Fibroblast of lung (primary cell): ENCODE data around the gene ATP8A2. TPM values are rescaled to one million over a fixed set of nuclear protein-coding genes. Genes with fewer than 3 reads are reported as not detected.

Experiments used
- DNase-seq, 2 donors: peaks; one replicate each; pipeline versions ENCODE4 v3.0.0 to v3.0.0-alpha.2; 2010; ENCODE audit warnings: low read depth in 2 of 2
- H2AFZ ChIP-seq: 2 replicates; pipeline ENCODE4 v1.5.1; 2012; ENCODE audit warnings: low read length, control low read depth, inconsistent platforms
- H3K27ac ChIP-seq: 2 replicates; pipeline ENCODE4 v1.5.1; 2011; ENCODE audit warnings: low read length, control low read depth; ENCODE audit not compliant: insufficient read depth
- H3K27me3 ChIP-seq: 2 replicates; pipeline ENCODE4 v1.5.1; 2011; ENCODE audit warnings: mild to moderate bottlenecking, low read length; ENCODE audit not compliant: control insufficient read depth, insufficient read depth
- H3K36me3 ChIP-seq: 2 replicates; pipeline ENCODE4 v1.5.1; 2011; ENCODE audit warnings: low read length; ENCODE audit not compliant: control insufficient read depth, insufficient read depth
- H3K4me1 ChIP-seq: 2 replicates; pipeline ENCODE4 v1.5.1; 2011; ENCODE audit warnings: low read length; ENCODE audit not compliant: control insufficient read depth, insufficient read depth; ENCODE audit errors: extremely low read depth
- H3K4me2 ChIP-seq: 2 replicates; pipeline ENCODE4 v1.5.1; 2011; ENCODE audit warnings: low read length, control low read depth; ENCODE audit not compliant: insufficient read depth; ENCODE audit errors: extremely low read depth
- H3K4me3 ChIP-seq, 4 experiments: fragments of 200-600 bp in 1 of 4; sonication (generic) in 1 of 4; replicated peaks in 1 of 4; 2 replicates each; pipeline ENCODE4 v1.5.1; 2011 to 2016; ENCODE audit warnings: low read length in 4 of 4, low read depth in 3 of 4, mild to moderate bottlenecking in 3 of 4, control low read depth in 2 of 4, inconsistent platforms in 1 of 4, mixed read lengths in 1 of 4; ENCODE audit not compliant: insufficient read depth in 1 of 4; ENCODE audit errors: control extremely low read depth in 1 of 4
- H3K79me2 ChIP-seq: 2 replicates; pipeline ENCODE4 v1.5.1; 2012; ENCODE audit warnings: mild to moderate bottlenecking, low read length, inconsistent platforms; ENCODE audit not compliant: control insufficient read depth, insufficient read depth
- H3K9ac ChIP-seq: 2 replicates; pipeline ENCODE4 v1.5.1; 2011; ENCODE audit warnings: mild to moderate bottlenecking, low read length, control low read depth; ENCODE audit not compliant: insufficient read depth
- H3K9me3 ChIP-seq: 2 replicates; pipeline ENCODE4 v1.5.1; 2012; ENCODE audit warnings: low read depth, low read length; ENCODE audit not compliant: control insufficient read depth, insufficient read depth
- H4K20me1 ChIP-seq: 2 replicates; pipeline ENCODE4 v1.5.1; 2011; ENCODE audit warnings: low read length; ENCODE audit not compliant: control insufficient read depth, insufficient read depth; ENCODE audit errors: extremely low read depth
- CTCF ChIP-seq, 2 donors: IDR thresholded peaks in 1 of 2; conservative IDR thresholded peaks in 1 of 2; 1 replicate in 1 of 2; 2 replicates in 1 of 2; pipeline ENCODE4 v1.5.1; 2011 to 2012; ENCODE audit warnings: low read length in 2 of 2, control low read depth in 1 of 2, inconsistent platforms in 1 of 2, low read depth in 1 of 2, mild to moderate bottlenecking in 1 of 2
- EZH2 ChIP-seq: IDR thresholded peaks from 2 replicates; pipeline ENCODE4 v1.5.1; 2012; ENCODE audit warnings: low read length, control low read depth, mild to moderate bottlenecking; ENCODE audit errors: missing control alignments
- polyA plus RNA-seq, 2 donors: library from polyadenylated mRNA; depleted of rRNA in 1 of 2; stranded (reverse) in 1 of 2; unstranded in 1 of 2; fragments of >200 nt; gene quantifications; 2 replicates each; pipeline ENCODE4 v1.2.1, GENCODE V29; 2011 to 2012; ENCODE audit warnings: missing spikeins in 1 of 2
- total RNA-seq: library from RNA; depleted of rRNA; stranded (reverse); fragments of >200 nt; gene quantifications from 2 replicates; pipeline ENCODE4 v1.2.1, GENCODE V29; 2014

ATP8A2 gene
- total and polyA plus RNA-seq, 2 donors (not counting 1 experiment from before 2014, with no cell fraction given), result under 0.01 to 0.01 TPM

- H3K9ac ChIP-seq, result no peak overlapping the region
- H3K4me2 ChIP-seq, result no peak overlapping the region
- H2AFZ ChIP-seq, result no peak overlapping the region
- H4K20me1 ChIP-seq, result no peaks in the 10 kb centered on the region
- TF ChIP-seq EZH2 (no peak), CTCF (conservative IDR thresholded peaks at IDR 0.05 in 1 of 2, IDR thresholded peaks at IDR 0.05 in 1 of 2; ENCODE audit: low read depth in 1 of 2, low read length in 2 of 2) (no peak)
- no peak for DNase-seq
- H3K36me3 ChIP-seq, result no peaks in the 10 kb centered on the region
- no peaks in the 10 kb centered on the region for H3K79me2 ChIP-seq
- no peak overlapping the region for H3K4me3 ChIP-seq
- H3K27ac ChIP-seq, result no peak overlapping the region
- H3K27me3 ChIP-seq, result no peaks in the 10 kb centered on the region
- H3K9me3 ChIP-seq, result no peaks in the 10 kb centered on the region
- H3K4me1 ChIP-seq, result no peaks in the 10 kb centered on the region
Measured at GRCh38 chr13:25668345-25668744, 296.6 kb downstream of the ATP8A2 start.

GRCh38 chr13:25673711-25674110, 301.9 kb downstream of the ATP8A2 start:
- TF ChIP-seq CTCF (conservative IDR thresholded peaks at IDR 0.05 in 1 of 2, IDR thresholded peaks at IDR 0.05 in 1 of 2; ENCODE audit: low read depth in 1 of 2, low read length in 2 of 2) (no peak), EZH2 (no peak)

GRCh38 chr13:25674371-25674770, 302.6 kb downstream of the ATP8A2 start:
- TF ChIP-seq EZH2 (no peak), CTCF (conservative IDR thresholded peaks at IDR 0.05 in 1 of 2, IDR thresholded peaks at IDR 0.05 in 1 of 2; ENCODE audit: low read depth in 1 of 2, low read length in 2 of 2) (no peak)
- no peak for DNase-seq
- no peaks in the 10 kb centered on the region for H3K79me2 ChIP-seq
- H3K27me3 ChIP-seq, result no peaks in the 10 kb centered on the region
- no peaks in the 10 kb centered on the region for H3K4me1 ChIP-seq
- no peaks in the 10 kb centered on the region for H3K36me3 ChIP-seq
- H3K4me2 ChIP-seq, result no peak overlapping the region
- H2AFZ ChIP-seq, result no peak overlapping the region
- no peak overlapping the region for H3K9ac ChIP-seq
- H3K27ac ChIP-seq, result no peak overlapping the region
- no peaks in the 10 kb centered on the region for H4K20me1 ChIP-seq
- no peaks in the 10 kb centered on the region for H3K9me3 ChIP-seq
- no peak overlapping the region for H3K4me3 ChIP-seq

More at GRCh38 chr13:25673711-25674110, 301.9 kb downstream of the ATP8A2 start:
- no peaks in the 10 kb centered on the region for H4K20me1 ChIP-seq
- no peak overlapping the region for H3K4me2 ChIP-seq
- H3K27ac ChIP-seq, result no peak overlapping the region
- no peaks in the 10 kb centered on the region for H3K36me3 ChIP-seq
- H3K9me3 ChIP-seq, result no peaks in the 10 kb centered on the region
- H3K9ac ChIP-seq, result no peak overlapping the region
- H3K4me3 ChIP-seq, result no peak overlapping the region
- no peaks in the 10 kb centered on the region for H3K79me2 ChIP-seq
- no peak overlapping the region for H2AFZ ChIP-seq
- no peaks in the 10 kb centered on the region for H3K27me3 ChIP-seq
- no peak for DNase-seq
- no peaks in the 10 kb centered on the region for H3K4me1 ChIP-seq
